LNCaP clone FGC (cell line): Measurements from ENCODE around the gene PHOSPHO1.

Experiments
- DNase-seq: peaks from one replicate; pipeline ENCODE4 v3.0.0-alpha.2; 2011; ENCODE audit warnings: low read depth
- H3K4me3 ChIP-seq: 2 replicates; pipeline ENCODE4 v1.5.1; 2011; ENCODE audit warnings: mild to moderate bottlenecking, low read depth, low read length, control low read depth
- CTCF ChIP-seq: IDR thresholded peaks from 2 replicates; pipeline ENCODE4 v1.5.1; 2012; ENCODE audit warnings: mild to moderate bottlenecking; ENCODE audit not compliant: control insufficient read depth, insufficient read depth; ENCODE audit errors: extremely low read depth

The PHOSPHO1 gene

DNA sequence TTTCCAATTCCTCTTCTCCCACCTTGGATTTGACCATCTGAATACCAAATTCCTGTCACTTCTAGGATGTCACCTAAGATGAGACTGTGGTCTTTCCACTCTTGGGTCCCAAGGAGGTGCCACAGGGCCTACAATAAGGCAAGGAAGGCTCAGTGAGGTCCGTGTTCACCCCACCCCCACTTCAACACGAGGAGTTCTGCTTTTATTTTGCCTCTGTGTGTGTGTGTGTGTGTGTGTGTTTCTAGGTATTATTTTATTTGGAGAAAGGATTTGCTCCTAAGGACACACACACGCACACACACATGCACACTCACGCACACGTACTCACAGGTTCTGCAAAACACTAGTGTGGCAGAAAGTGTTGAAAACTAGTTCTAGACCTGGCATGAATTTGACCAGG lies 24.5 kb upstream of the PHOSPHO1 start:
- no peak for DNase-seq
- no peak for TF ChIP-seq CTCF
- no peak overlapping the region for H3K4me3 ChIP-seq

DNA sequence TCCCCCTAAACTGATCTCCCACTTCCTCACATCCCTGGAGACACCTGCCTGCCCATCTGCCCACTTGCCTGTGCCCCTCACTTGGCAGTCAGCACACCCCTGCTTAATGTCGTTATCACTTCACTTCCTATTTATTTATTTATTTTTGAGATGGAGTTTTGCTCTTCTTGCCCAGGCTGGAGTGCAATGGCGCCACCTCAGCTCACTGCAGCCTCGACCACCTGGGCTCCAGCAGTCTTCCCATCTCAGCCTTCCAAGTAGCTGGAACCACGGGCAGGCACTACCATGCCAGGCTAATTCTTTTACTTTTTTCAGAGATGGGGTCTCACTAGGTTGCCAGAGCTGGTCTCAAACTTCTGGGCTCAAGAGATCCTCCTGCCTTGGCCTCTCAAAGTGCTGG lies 23.5 kb upstream of the PHOSPHO1 start:
- no peak for TF ChIP-seq CTCF
- DNase-seq, result no peak

DNA sequence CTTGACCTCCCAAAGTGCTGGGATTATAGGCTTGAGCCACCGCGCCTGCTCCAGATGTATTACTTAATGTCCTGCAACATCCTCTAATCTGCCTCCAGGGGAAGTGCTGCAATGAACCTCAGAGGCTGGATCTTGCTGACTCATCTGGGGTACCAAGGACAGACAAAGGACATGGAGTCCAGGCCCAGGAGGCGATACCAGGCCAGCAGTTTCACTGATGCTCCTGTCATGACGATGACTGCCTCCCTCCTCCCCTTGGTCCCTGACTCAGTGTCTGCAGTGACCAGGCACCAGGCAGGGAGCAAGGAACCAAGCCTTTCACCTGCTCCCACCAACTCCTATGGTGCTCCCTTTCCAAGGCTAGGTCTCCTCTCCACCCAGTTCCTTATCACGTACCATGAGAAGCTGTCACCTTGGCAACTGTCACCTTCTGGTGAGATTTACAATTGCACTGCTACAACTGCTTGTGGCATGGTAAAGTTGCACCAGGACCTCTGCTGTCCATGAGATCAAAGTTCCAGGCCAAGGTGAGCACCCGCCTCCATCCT lies 21.6 kb upstream of the PHOSPHO1 start:
- TF ChIP-seq CTCF, result no peak
- no peak for DNase-seq
- no peak overlapping the region for H3K4me3 ChIP-seq

More for the DNA sequence above, 23.5 kb upstream of the PHOSPHO1 start:
- no peak overlapping the region for H3K4me3 ChIP-seq

- no peak overlapping the region for H3K4me3 ChIP-seq
- no peak for TF ChIP-seq CTCF
- no peak for DNase-seq
These were observed 19.4 kb upstream of the PHOSPHO1 start for GRCh38 chr17:49249890-49250522.

GRCh38 chr17:49249292-49249794 lies 18.8 kb upstream of the PHOSPHO1 start:
- H3K4me3 ChIP-seq, result no peak overlapping the region
- DNase-seq, result no peak
- TF ChIP-seq CTCF, result no peak

- TF ChIP-seq CTCF, result no peak
These were observed 17.4 kb upstream of the PHOSPHO1 start for GRCh38 chr17:49247944-49248343.

GRCh38 chr17:49244839-49245238 lies 14.3 kb upstream of the PHOSPHO1 start:
- DNase-seq, result no peak

More at GRCh38 chr17:49247944-49248343, 17.4 kb upstream of the PHOSPHO1 start:
- H3K4me3 ChIP-seq, result no peak overlapping the region
- DNase-seq, result no peak

More at GRCh38 chr17:49244839-49245238, 14.3 kb upstream of the PHOSPHO1 start:
- no peak overlapping the region for H3K4me3 ChIP-seq
- no peak for TF ChIP-seq CTCF
